HepG2 (cell line): ENCODE data around the gene CD36. TPM values are rescaled to one million over a fixed set of nuclear protein-coding genes. Genes with fewer than 3 reads are reported as not detected.
"Not testable (repeated sequence)": the region's sequence is repeated elsewhere in the genome, so short reads cannot be mapped to it uniquely, and the experiment has no call there.

Experiments
- ATAC-seq: fragments of 200-7000 bp; cut with Tn5 transposase; 3 replicates; pipeline ENCODE4 v1.9.1; 2020; ENCODE audit warnings: mild to moderate bottlenecking, moderate library complexity
- BruUV-seq: library from RNA; stranded (reverse); fragments of 400-500 nt; replicated peaks from 2 replicates; lab custom pipeline; 2021; lab: Mats Ljungman, UMichigan
- CTCF ChIA-PET: fragments of 300-600 bp; formaldehyde crosslinking; extraction: SDS; loops from one replicate; lab custom pipeline; 2021; ENCODE audit warnings: low total read pairs, inconsistent platforms, low intra/inter-chr PET ratio; lab: Yijun Ruan, JAX
- POLR2A ChIA-PET: fragments of 350-600 bp; sonication (Branson Sonifier 250); formaldehyde crosslinking; loops from one replicate; lab custom pipeline; 2020; ENCODE audit warnings: antibody characterized with exemption, inconsistent platforms; lab: Yijun Ruan, JAX
- DNase-seq: peaks from one replicate; pipeline ENCODE4 v3.0.0-alpha.2; 2015; ENCODE audit warnings: low spot score
- FAIRE-seq: peaks from 3 replicates; lab custom pipeline; 2011; peaks lifted over from hg19 to GRCh38; lab: Jason Lieb, UNC
- H2AFZ ChIP-seq: one replicate; pipeline ENCODE4 v1.6.1; 2011; ENCODE audit warnings: low read length, inconsistent platforms
- H3K27ac ChIP-seq: fragments of 300-600 bp; 3 replicates; pipeline ENCODE4 v1.8.0; 2011; ENCODE audit warnings: mixed run types, mild to moderate bottlenecking, mixed read lengths, low read length, inconsistent platforms; ENCODE audit not compliant: insufficient read depth; ENCODE audit errors: extremely low read length
- H3K27me3 ChIP-seq, 2 experiments: fragments of 200-600 bp in 1 of 2; 2 replicates in 1 of 2; 3 replicates in 1 of 2; pipeline versions ENCODE4 v1.6.0 to v1.8.0; 2011; ENCODE audit warnings: low read length in 2 of 2, mild to moderate bottlenecking in 2 of 2, moderate library complexity in 2 of 2, inconsistent platforms in 1 of 2; ENCODE audit not compliant: insufficient read depth in 2 of 2, control insufficient read depth in 1 of 2
- H3K36me3 ChIP-seq, 2 experiments: fragments of 200-600 bp in 1 of 2; replicated peaks in 1 of 2; 2 replicates in 1 of 2; 3 replicates in 1 of 2; pipeline versions ENCODE4 v1.5.1 to v1.8.0; 2011; ENCODE audit warnings: low read length in 2 of 2, inconsistent platforms in 1 of 2; ENCODE audit not compliant: insufficient read depth in 2 of 2, control insufficient read depth in 1 of 2
- H3K4me1 ChIP-seq: 2 replicates; pipeline ENCODE4 v1.5.1; 2012; ENCODE audit warnings: low read length, inconsistent platforms; ENCODE audit not compliant: insufficient read depth
- H3K4me2 ChIP-seq: 2 replicates; pipeline ENCODE4 v1.6.0; 2011; ENCODE audit warnings: low read depth, low read length, inconsistent platforms
- H3K4me3 ChIP-seq, 3 experiments: fragments of 200-600 bp in 1 of 3; sonication (generic), shearing (Covaris generic) in 1 of 3; replicated peaks in 1 of 3; 2 replicates each; pipeline ENCODE4 v1.5.1; 2011 to 2016; ENCODE audit warnings: low read length in 3 of 3, inconsistent platforms in 2 of 3, low read depth in 2 of 3, mild to moderate bottlenecking in 2 of 3, control low read depth in 1 of 3, mixed read lengths in 1 of 3; ENCODE audit not compliant: insufficient read depth in 1 of 3
- H3K79me2 ChIP-seq: one replicate; pipeline ENCODE4 v1.6.1; 2011; ENCODE audit warnings: low read length, inconsistent platforms; ENCODE audit not compliant: insufficient read depth
- H3K9ac ChIP-seq: 2 replicates; pipeline ENCODE4 v1.6.0; 2011; ENCODE audit warnings: mild to moderate bottlenecking, low read depth, low read length, inconsistent platforms; ENCODE audit not compliant: insufficient read depth
- H3K9me3 ChIP-seq: 2 replicates; pipeline ENCODE4 v1.5.1; 2012; ENCODE audit warnings: mild to moderate bottlenecking, low read length
- H4K20me1 ChIP-seq: 2 replicates; pipeline ENCODE4 v1.6.0; 2011; ENCODE audit warnings: inconsistent platforms, mild to moderate bottlenecking, low read length, moderate library complexity; ENCODE audit not compliant: insufficient read depth
- E2F2 ChIP-seq: sonication (generic); formaldehyde crosslinking; IDR thresholded peaks from 2 replicates; pipeline ENCODE4 v1.4.0; 2020; ENCODE audit warnings: missing genetic modification reagents, borderline replicate concordance
- IRX3 ChIP-seq: sonication (generic); formaldehyde crosslinking; IDR thresholded peaks from 2 replicates; pipeline ENCODE4 v1.8.1; 2023; ENCODE audit warnings: mild to moderate bottlenecking, low read depth, missing genetic modification reagents, borderline replicate concordance
- NCOA2 ChIP-seq: sonication (generic); formaldehyde crosslinking; IDR thresholded peaks from 2 replicates; pipeline ENCODE4 v1.8.0; 2022; ENCODE audit warnings: inconsistent platforms
- NONO ChIP-seq, 2 experiments: fragments of 450-650 bp in 1 of 2; sonication (generic) in 1 of 2; formaldehyde crosslinking in 1 of 2; IDR thresholded peaks in 1 of 2; conservative IDR thresholded peaks in 1 of 2; 2 replicates each; pipeline versions ENCODE4 v1.6.1 to v1.8.0; 2017 to 2022; ENCODE audit warnings: mild to moderate bottlenecking in 1 of 2, missing genetic modification reagents in 1 of 2, moderate library complexity in 1 of 2
- RFX5 ChIP-seq: IDR thresholded peaks from 2 replicates; pipeline ENCODE4 v1.6.1; 2011; ENCODE audit warnings: low read depth, low read length, improper control_type of control experiment
- SNAPC5 ChIP-seq: sonication (generic); formaldehyde crosslinking; IDR thresholded peaks from 2 replicates; pipeline ENCODE4 v1.8.1; 2023; ENCODE audit warnings: mild to moderate bottlenecking, missing genetic modification reagents, borderline replicate concordance
- ZNF841 ChIP-seq: sonication (generic); formaldehyde crosslinking; IDR thresholded peaks from 2 replicates; pipeline ENCODE4 v1.8.1; 2023; ENCODE audit warnings: missing genetic modification reagents, borderline replicate concordance
- WGBS: methylation state at CpG from one replicate; pipeline ENCODE4 v1.1.6; 2017; ENCODE audit warnings: low lambda C conversion rate; 5-methylcytosine and 5-hydroxymethylcytosine counted together
- in situ Hi-C: cut with HindIII; loops from 2 replicates; pipeline ENCODE4 v1.10.0; 2017; ENCODE audit warnings: low pct_unique_long_range_greater_than_20kb; ENCODE audit not compliant: extremely low pct_ligation_motif_present
- intact Hi-C: fragments of 100-400 bp; cut with micrococcal nuclease; formaldehyde crosslinking; loops from one replicate; pipeline ENCODE4 v1.10.0; 2022; ENCODE audit not compliant: unreplicated experiment
- polyA plus RNA-seq, 8 experiments: library from polyadenylated mRNA; depleted of rRNA in 3 of 8; stranded (reverse) in 7 of 8; unstranded in 1 of 8; fragments of >200 nt; fragmentation: Illumina TruSeq in 4 of 8; extraction: Trizol in 4 of 8; gene quantifications; 2 replicates each; pipeline versions ENCODE4 v1.2.1 to v1.2.3, GENCODE V29; 2011 to 2016; ENCODE audit warnings: low read depth in 4 of 8, missing spikeins in 1 of 8, mixed read lengths in 1 of 8; ENCODE audit not compliant: insufficient read depth in 1 of 8
- total RNA-seq, 5 experiments: library from RNA; depleted of rRNA; stranded (reverse); fragments of >200 nt; fragmentation: Illumina TruSeq; extraction: Trizol; gene quantifications; 2 replicates each; pipeline ENCODE4 v1.2.3, GENCODE V29; 2016; ENCODE audit warnings: low read depth in 1 of 5

CD36 gene
- total and polyA plus RNA-seq, 2 of the 13 experiments (the other 11 are each of a cell fraction or from before 2014, with no cell fraction given), result 2.8 to 4.8 TPM

GRCh38 chr7:80665526-80665925 lies 27.1 kb downstream of the CD36 start (continued):
- TF ChIP-seq ZNF841 (no peak), RFX5 (no peak)

GRCh38 chr7:80666376-80666775 lies 27.9 kb downstream of the CD36 start:
- H3K9me3 ChIP-seq, result no peaks in the 10 kb centered on the region
- no TSS peak for BruUV-seq
- CTCF ChIA-PET, result no interaction called here
- no peaks in the 10 kb centered on the region for H3K79me2 ChIP-seq
- no peaks in the 10 kb centered on the region for H4K20me1 ChIP-seq
- intact Hi-C loops, result no loop called here
- FAIRE-seq, result no peak
- H2AFZ ChIP-seq, result no peak overlapping the region
- no peaks in the 10 kb centered on the region for H3K4me1 ChIP-seq
- H3K9ac ChIP-seq, result no peak overlapping the region
- POLR2A ChIA-PET, result no interaction called here
- DNase-seq, result no peak
- no peaks in the 10 kb centered on the region for H3K27me3 ChIP-seq
- no peaks in the 10 kb centered on the region for H3K36me3 ChIP-seq
- H3K4me2 ChIP-seq, result no peak overlapping the region
- TF ChIP-seq E2F2 (CRISPR knock-in tag) (no peak), NONO (IDR thresholded peaks at IDR 0.05) (no peak), NONO (CRISPR knock-in tag; conservative IDR thresholded peaks at IDR 0.05) (no peak), SNAPC5 (CRISPR knock-in tag) (no peak), NCOA2 (CRISPR knock-in tag) (no peak), IRX3 (no peak)
- TF ChIP-seq, all 625 proteins: peak for 0
- H3K27ac ChIP-seq, result no peak overlapping the region
- no peak overlapping the region for H3K4me3 ChIP-seq
- in situ Hi-C loops, result no loop called here
- WGBS, result 46% methylated on average over 2 of the region's 2 CpGs
- no peak for ATAC-seq

- H3K9me3 ChIP-seq, H3K4me2 ChIP-seq, H3K79me2 ChIP-seq, in situ Hi-C loops, H3K36me3 ChIP-seq, H3K9ac ChIP-seq, H3K27me3 ChIP-seq, H3K27ac ChIP-seq, ATAC-seq, DNase-seq, intact Hi-C loops, CTCF ChIA-PET, POLR2A ChIA-PET, H3K4me1 ChIP-seq, H4K20me1 ChIP-seq, H2AFZ ChIP-seq, H3K4me3 ChIP-seq, FAIRE-seq, BruUV-seq: not testable (repeated sequence)
- WGBS, result 88% methylated on average over 6 of the region's 6 CpGs
Measured at GRCh38 chr7:80669367-80669766, 30.9 kb downstream of the CD36 start.
